Measurements from ENCODE around the gene IL4R. TPM values are rescaled to one million over a fixed set of nuclear protein-coding genes. Genes with fewer than 3 reads are reported as not detected.

Gene IL4R
- total and polyA plus RNA-seq, 2 of the 13 experiments (the other 11 are each of a cell fraction or from before 2014, with no cell fraction given), result 15.9 to 49.6 TPM

GRCh38 chr16:27392671-27393070, 78.9 kb downstream of the IL4R start:
- Histone ChIP-seq H3K27ac (ENCODE audit: extremely low read length, insufficient read depth, low read length) (no peak overlapping the region), H3K79me2 (ENCODE audit: insufficient read depth, low read length) (no peaks in the 10 kb centered on the region), H3K4me3 (replicated peaks in 1 of 3; ENCODE audit: insufficient read depth in 1 of 3, low read depth in 2 of 3, low read length in 3 of 3) (no peak overlapping the region), H3K9ac (ENCODE audit: insufficient read depth, low read depth, low read length) (no peak overlapping the region), H3K4me1 (ENCODE audit: insufficient read depth, low read length) (no peaks in the 10 kb centered on the region), H4K20me1 (ENCODE audit: insufficient read depth, low read length) (no peaks in the 10 kb centered on the region), H2AFZ (ENCODE audit: low read length) (no peak overlapping the region), H3K36me3 (replicated peaks in 1 of 2; ENCODE audit: control insufficient read depth in 1 of 2, insufficient read depth in 2 of 2, low read length in 2 of 2) (no peaks in the 10 kb centered on the region), H3K9me3 (ENCODE audit: low read length) (no peaks in the 10 kb centered on the region), H3K4me2 (ENCODE audit: low read depth, low read length) (no peak overlapping the region), H3K27me3 (ENCODE audit: control insufficient read depth in 1 of 2, insufficient read depth in 2 of 2, low read length in 2 of 2) (peaks cover 0 to 11% of the 10 kb centered on the region in 2 experiments; a peak in 1 of 5 replicates)
- CTCF ChIA-PET (ENCODE audit: low intra/inter-chr PET ratio, low total read pairs), result no interaction called here
- BruUV-seq (replicated peaks), result no TSS peak
- intact Hi-C loops (cut with micrococcal nuclease; ENCODE audit: unreplicated experiment) (no loop called here), in situ Hi-C loops (cut with HindIII; ENCODE audit: extremely low pct_ligation_motif_present, low pct_unique_long_range_greater_than_20kb) (no loop called here)
- ATAC-seq, result no peak
- FAIRE-seq, result no peak
- no peak for DNase-seq (ENCODE audit: low spot score)
- POLR2A ChIA-PET, result no interaction called here
- 2% methylated on average over 1 of the region's 1 CpG for WGBS (ENCODE audit: low lambda C conversion rate)
- TF ChIP-seq MZF1 (CRISPR knock-in tag; IDR thresholded peaks at IDR 0.05; ENCODE audit: borderline replicate concordance) (no peak), ZBTB2 (CRISPR knock-in tag; IDR thresholded peaks at IDR 0.05; ENCODE audit: low read depth) (no peak), RFX3 (CRISPR knock-in tag; IDR thresholded peaks at IDR 0.05) (no peak), JUN (CRISPR knock-in tag; IDR thresholded peaks at IDR 0.05) (no peak), NFYC (CRISPR knock-in tag; IDR thresholded peaks at IDR 0.05) (no peak), RBM39 (IDR thresholded peaks at IDR 0.05; ENCODE audit: low read depth, low read length, poor library complexity, severe bottlenecking) (no peak)

- Histone ChIP-seq H3K9me3 (ENCODE audit: low read length) (no peaks in the 10 kb centered on the region), H3K4me1 (ENCODE audit: insufficient read depth, low read length) (no peaks in the 10 kb centered on the region), H3K4me2 (ENCODE audit: low read depth, low read length) (no peak overlapping the region), H3K27me3 (ENCODE audit: control insufficient read depth in 1 of 2, insufficient read depth in 2 of 2, low read length in 2 of 2) (no peaks in the 10 kb centered on the region), H3K9ac (ENCODE audit: insufficient read depth, low read depth, low read length) (no peak overlapping the region), H3K36me3 (replicated peaks in 1 of 2; ENCODE audit: control insufficient read depth in 1 of 2, insufficient read depth in 2 of 2, low read length in 2 of 2) (no peaks in the 10 kb centered on the region), H3K4me3 (replicated peaks in 1 of 3; ENCODE audit: insufficient read depth in 1 of 3, low read depth in 2 of 3, low read length in 3 of 3) (no peak overlapping the region), H3K27ac (ENCODE audit: extremely low read length, insufficient read depth, low read length) (no peak overlapping the region), H4K20me1 (ENCODE audit: insufficient read depth, low read length) (no peaks in the 10 kb centered on the region), H2AFZ (ENCODE audit: low read length) (no peak overlapping the region), H3K79me2 (ENCODE audit: insufficient read depth, low read length) (no peaks in the 10 kb centered on the region)
- no peak for ATAC-seq
- FAIRE-seq, result no peak
- intact Hi-C loops (cut with micrococcal nuclease; ENCODE audit: unreplicated experiment), result no loop called here
- ChIA-PET CTCF (ENCODE audit: low intra/inter-chr PET ratio, low total read pairs) (no interaction called here), POLR2A (no interaction called here)
- no peak for DNase-seq (ENCODE audit: low spot score)
- in situ Hi-C loops (cut with HindIII; ENCODE audit: extremely low pct_ligation_motif_present, low pct_unique_long_range_greater_than_20kb), result no loop called here
- BruUV-seq (replicated peaks), result no TSS peak
- no peak for TF ChIP-seq EHMT2 (IDR thresholded peaks at IDR 0.05; ENCODE audit: borderline replicate concordance, low read depth, low read length)
- TF ChIP-seq HNF1B (CRISPR knock-in tag; IDR thresholded peaks at IDR 0.05), result no peak
- no peak for TF ChIP-seq ZNF660 (CRISPR knock-in tag; IDR thresholded peaks at IDR 0.05; ENCODE audit: borderline replicate concordance, low read depth)
- no peak for TF ChIP-seq PAF1 (CRISPR knock-in tag; IDR thresholded peaks at IDR 0.05)
- no peak for TF ChIP-seq ZNF253 (CRISPR knock-in tag; IDR thresholded peaks at IDR 0.05; ENCODE audit: borderline replicate concordance)
- no peak for TF ChIP-seq SETDB1 (CRISPR knock-in tag; IDR thresholded peaks at IDR 0.05; ENCODE audit: borderline replicate concordance)
- TF ChIP-seq HNF4A (CRISPR knock-in tag; IDR thresholded peaks at IDR 0.05), result no peak
- TF ChIP-seq MTERF4 (CRISPR knock-in tag; IDR thresholded peaks at IDR 0.05), result no peak
- TF ChIP-seq ZNF775 (CRISPR knock-in tag; IDR thresholded peaks at IDR 0.05; ENCODE audit: borderline replicate concordance), result no peak
- no peak for TF ChIP-seq ZNF577 (CRISPR knock-in tag; IDR thresholded peaks at IDR 0.05; ENCODE audit: borderline replicate concordance, low read depth)
Measured at GRCh38 chr16:27394516-27394915, 80.7 kb downstream of the IL4R start.

Measured in HepG2 (cell line).